Mesendoderm (in vitro differentiated cells): ENCODE results near the gene CEP128.

Source experiments
- DNase-seq: peaks from one replicate; pipeline ENCODE4 v3.0.0; 2013
- H2AK5ac ChIP-seq: 2 replicates; pipeline ENCODE4 v1.6.1; 2013; ENCODE audit warnings: low read length, inconsistent platforms
- H2BK120ac ChIP-seq: 2 replicates; pipeline ENCODE4 v1.6.1; 2013; ENCODE audit warnings: low read depth, mild to moderate bottlenecking, low read length, moderate library complexity, mixed read lengths
- H2BK15ac ChIP-seq: replicated peaks from 2 replicates; pipeline ENCODE4 v1.6.1; 2013; ENCODE audit warnings: low read depth, mild to moderate bottlenecking, moderate library complexity
- H2BK5ac ChIP-seq: 2 replicates; pipeline ENCODE4 v1.6.1; 2013; ENCODE audit warnings: low read length, inconsistent platforms
- H3K18ac ChIP-seq: 2 replicates; pipeline ENCODE4 v1.6.1; 2013; ENCODE audit warnings: mild to moderate bottlenecking, low read length, mixed read lengths
- H3K23ac ChIP-seq: one replicate; pipeline ENCODE4 v1.6.1; 2013; ENCODE audit warnings: low read length
- H3K27ac ChIP-seq: 2 replicates; pipeline ENCODE4 v1.5.1; 2013; ENCODE audit warnings: low read depth, mild to moderate bottlenecking, inconsistent platforms, low read length, moderate library complexity
- H3K27me3 ChIP-seq: 2 replicates; pipeline ENCODE4 v1.6.1; 2013; ENCODE audit warnings: low read length, control low read depth, mild to moderate bottlenecking, inconsistent platforms; ENCODE audit not compliant: insufficient read depth, poor library complexity
- H3K36me3 ChIP-seq: 2 replicates; pipeline ENCODE4 v1.6.1; 2013; ENCODE audit warnings: low read length, inconsistent platforms; ENCODE audit not compliant: control insufficient read depth, insufficient read depth
- H3K4ac ChIP-seq: one replicate; pipeline ENCODE4 v1.6.1; 2013; ENCODE audit warnings: low read depth, mild to moderate bottlenecking, low read length, moderate library complexity
- H3K4me1 ChIP-seq: 2 replicates; pipeline ENCODE4 v1.6.1; 2013; ENCODE audit warnings: low read depth, low read length, inconsistent platforms; ENCODE audit not compliant: control insufficient read depth
- H3K4me2 ChIP-seq: 2 replicates; pipeline ENCODE4 v1.6.1; 2013; ENCODE audit warnings: low read length
- H3K4me3 ChIP-seq: 2 replicates; pipeline ENCODE4 v1.5.1; 2013; ENCODE audit warnings: mild to moderate bottlenecking, low read length
- H3K56ac ChIP-seq: one replicate; pipeline ENCODE4 v1.6.1; 2013; ENCODE audit warnings: low read length
- H3K79me1 ChIP-seq: 2 replicates; pipeline ENCODE4 v1.6.1; 2013; ENCODE audit warnings: low read length, inconsistent platforms
- H3K79me2 ChIP-seq: 2 replicates; pipeline ENCODE4 v1.6.1; 2013; ENCODE audit warnings: mild to moderate bottlenecking, low read length; ENCODE audit not compliant: control insufficient read depth, insufficient read depth
- H3K9ac ChIP-seq: 2 replicates; pipeline ENCODE4 v1.6.1; 2013; ENCODE audit warnings: low read length, inconsistent platforms
- H4K5ac ChIP-seq: one replicate; pipeline ENCODE4 v1.6.1; 2013; ENCODE audit warnings: low read length
- H4K8ac ChIP-seq: one replicate; pipeline ENCODE4 v1.6.1; 2013; ENCODE audit warnings: low read depth, mild to moderate bottlenecking, control low read depth, low read length, moderate library complexity
- WGBS: extraction: QIAGEN DNeasy Blood & Tissue Kit; methylation state at CpG from one replicate; pipeline ENCODE4 v1.1.7; 2013; ENCODE audit warnings: low lambda C conversion rate, missing lambda C conversion rate; ENCODE audit not compliant: insufficient coverage; ENCODE audit errors: extremely low coverage; 5-methylcytosine and 5-hydroxymethylcytosine counted together

Gene CEP128

GRCh38 chr14:80659783-80660182, 281.8 kb downstream of the CEP128 start:
- Histone ChIP-seq H4K8ac (no peak overlapping the region), H3K56ac (no peak overlapping the region), H2BK120ac (no peak overlapping the region), H3K79me2 (no peaks in the 10 kb centered on the region), H3K27me3 (no peaks in the 10 kb centered on the region), H3K79me1 (no peaks in the 10 kb centered on the region), H3K18ac (no peak overlapping the region), H3K4ac (no peak overlapping the region), H4K5ac (no peak overlapping the region), H3K9ac (no peak overlapping the region), H3K4me2 (no peak overlapping the region), H2AK5ac (no peak overlapping the region), H3K36me3 (no peaks in the 10 kb centered on the region), H2BK15ac (no peak overlapping the region), H3K4me1 (no peaks in the 10 kb centered on the region), H3K23ac (no peak overlapping the region), H3K27ac (no peak overlapping the region), H2BK5ac (no peak overlapping the region), H3K4me3 (no peak overlapping the region)
- DNase-seq = no peak
- WGBS = no CpG with 5 or more reads among the region's 2 CpGs

DNA sequence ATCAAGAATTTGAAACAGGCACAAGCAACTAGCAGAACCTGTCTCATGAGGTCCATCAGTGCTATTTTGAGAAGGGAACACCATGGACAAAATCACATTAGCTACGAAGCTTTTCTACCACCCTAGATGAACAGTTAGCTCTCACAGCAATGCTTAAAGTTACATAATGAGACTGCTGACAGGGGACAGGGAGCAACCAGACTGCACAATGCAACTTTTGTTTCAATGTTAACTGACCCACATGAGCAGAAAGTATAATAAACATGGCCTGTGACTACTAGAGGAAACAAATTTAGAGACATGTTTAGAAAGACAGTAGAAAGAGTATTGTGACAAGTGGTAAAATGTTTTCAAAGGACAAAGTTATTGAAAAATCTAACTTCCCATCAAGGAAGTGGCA, 282.8 kb downstream of the CEP128 start:
- no peak overlapping the region for H4K5ac ChIP-seq
- no CpG with 5 or more reads among the region's 1 CpG for WGBS

GRCh38 chr14:80658155-80658554, 283.4 kb downstream of the CEP128 start:
- no peak overlapping the region for H3K9ac ChIP-seq
- no peaks in the 10 kb centered on the region for H3K79me1 ChIP-seq
- no peak overlapping the region for H2BK15ac ChIP-seq
- no peak overlapping the region for H2BK5ac ChIP-seq
- no CpG with 5 or more reads among the region's 1 CpG for WGBS
- H3K18ac ChIP-seq = no peak overlapping the region
- no peak overlapping the region for H2BK120ac ChIP-seq
- H4K5ac ChIP-seq = no peak overlapping the region
- no peak for DNase-seq
- no peaks in the 10 kb centered on the region for H3K79me2 ChIP-seq
- no peak overlapping the region for H3K23ac ChIP-seq
- no peak overlapping the region for H3K4ac ChIP-seq
- no peak overlapping the region for H2AK5ac ChIP-seq
- H3K36me3 ChIP-seq = no peaks in the 10 kb centered on the region
- no peaks in the 10 kb centered on the region for H3K4me1 ChIP-seq
- H3K56ac ChIP-seq = no peak overlapping the region
- no peak overlapping the region for H3K27ac ChIP-seq
- no peaks in the 10 kb centered on the region for H3K27me3 ChIP-seq
- no peak overlapping the region for H3K4me2 ChIP-seq
- H4K8ac ChIP-seq = no peak overlapping the region
- H3K4me3 ChIP-seq = no peak overlapping the region

More for the DNA sequence above, 282.8 kb downstream of the CEP128 start:
- H3K4me1 ChIP-seq = no peaks in the 10 kb centered on the region
- H3K23ac ChIP-seq = no peak overlapping the region
- H3K79me2 ChIP-seq = no peaks in the 10 kb centered on the region
- H3K4me2 ChIP-seq = no peak overlapping the region
- H2BK120ac ChIP-seq = no peak overlapping the region
- DNase-seq = no peak
- no peak overlapping the region for H4K8ac ChIP-seq
- H2AK5ac ChIP-seq = no peak overlapping the region
- no peak overlapping the region for H2BK15ac ChIP-seq
- H3K4me3 ChIP-seq = no peak overlapping the region
- no peak overlapping the region for H3K18ac ChIP-seq
- no peaks in the 10 kb centered on the region for H3K27me3 ChIP-seq
- H2BK5ac ChIP-seq = no peak overlapping the region
- H3K4ac ChIP-seq = no peak overlapping the region
- no peak overlapping the region for H3K27ac ChIP-seq
- H3K79me1 ChIP-seq = no peaks in the 10 kb centered on the region
- no peak overlapping the region for H3K56ac ChIP-seq
- H3K9ac ChIP-seq = no peak overlapping the region
- no peaks in the 10 kb centered on the region for H3K36me3 ChIP-seq

GRCh38 chr14:80653956-80654355, 287.6 kb downstream of the CEP128 start:
- Histone ChIP-seq H3K27ac (no peak overlapping the region), H3K23ac (no peak overlapping the region), H3K27me3 (no peaks in the 10 kb centered on the region), H2BK5ac (no peak overlapping the region), H3K79me2 (no peaks in the 10 kb centered on the region), H3K4me2 (no peak overlapping the region), H3K36me3 (no peaks in the 10 kb centered on the region), H4K5ac (no peak overlapping the region), H3K9ac (no peak overlapping the region), H3K79me1 (no peaks in the 10 kb centered on the region), H3K4ac (no peak overlapping the region), H3K18ac (no peak overlapping the region), H3K4me1 (no peaks in the 10 kb centered on the region), H2AK5ac (no peak overlapping the region), H2BK15ac (no peak overlapping the region), H3K56ac (no peak overlapping the region), H2BK120ac (no peak overlapping the region), H3K4me3 (no peak overlapping the region), H4K8ac (no peak overlapping the region)
- DNase-seq = peak; percentile 71
- no CpG with 5 or more reads among the region's 3 CpGs for WGBS

DNA sequence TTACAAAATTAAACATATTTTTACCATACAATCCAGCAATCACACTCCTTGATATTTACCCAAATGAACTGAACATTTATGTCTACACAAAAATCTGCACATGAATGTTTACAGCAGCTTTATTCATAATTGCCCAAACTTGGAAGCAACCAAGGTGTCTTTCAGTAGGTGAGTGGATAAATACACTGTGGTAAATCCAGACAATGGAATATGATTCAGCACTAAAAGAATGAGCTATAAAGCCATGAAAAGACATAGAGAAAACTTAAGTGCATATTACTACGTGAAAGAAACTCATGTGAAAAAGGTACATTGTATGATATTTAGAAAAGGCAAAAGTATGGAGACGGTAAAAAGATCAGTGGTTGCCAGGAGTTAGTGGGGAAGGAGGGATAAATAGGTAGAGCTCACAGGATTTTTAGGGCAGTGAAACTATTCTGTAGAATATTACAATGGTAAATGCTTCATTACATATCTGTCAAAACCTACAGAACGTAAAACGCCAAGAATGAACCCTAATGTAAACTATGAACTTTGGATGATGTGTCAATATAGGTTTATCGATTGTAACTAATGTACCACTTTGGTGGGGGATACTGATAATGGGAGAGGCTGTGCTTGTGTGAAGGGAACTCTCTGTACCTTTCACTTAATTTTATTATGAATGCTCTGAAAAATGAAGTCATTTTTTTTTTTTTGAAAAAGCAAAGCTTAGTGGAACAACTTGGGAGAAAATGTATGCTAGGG, 295.7 kb downstream of the CEP128 start:
- Histone ChIP-seq H3K36me3 (no peaks in the 10 kb centered on the region), H3K9ac (no peak overlapping the region), H3K4me3 (no peak overlapping the region), H3K18ac (no peak overlapping the region), H3K79me1 (no peaks in the 10 kb centered on the region), H2BK120ac (no peak overlapping the region), H3K56ac (no peak overlapping the region), H4K8ac (no peak overlapping the region), H3K4me2 (no peak overlapping the region), H2AK5ac (no peak overlapping the region), H2BK5ac (no peak overlapping the region), H3K23ac (no peak overlapping the region), H3K4ac (no peak overlapping the region), H3K27ac (no peak overlapping the region), H3K27me3 (no peaks in the 10 kb centered on the region), H4K5ac (no peak overlapping the region), H2BK15ac (no peak overlapping the region), H3K79me2 (no peaks in the 10 kb centered on the region), H3K4me1 (no peaks in the 10 kb centered on the region)
- no peak for DNase-seq
- WGBS = no CpG with 5 or more reads among the region's 5 CpGs

DNA sequence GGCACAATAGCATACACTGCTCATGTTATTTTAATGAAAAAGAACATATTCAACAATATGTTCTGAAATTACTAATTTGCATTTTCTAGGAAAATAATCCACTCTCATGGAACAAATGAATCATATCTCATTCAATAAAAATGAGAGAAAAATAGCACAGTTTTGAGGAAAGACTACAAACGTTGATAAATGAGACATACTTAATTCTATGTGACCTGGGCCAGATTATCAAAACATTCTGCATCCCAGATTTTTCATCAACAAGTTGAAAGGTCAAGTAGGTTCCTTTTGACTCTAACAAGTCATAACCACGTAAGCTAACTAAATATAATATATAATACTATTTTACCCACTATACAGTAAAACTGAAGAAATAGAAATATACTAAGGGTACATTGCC, 296.7 kb downstream of the CEP128 start:
- no peaks in the 10 kb centered on the region for H3K27me3 ChIP-seq
- H3K36me3 ChIP-seq = no peaks in the 10 kb centered on the region
- H2BK120ac ChIP-seq = no peak overlapping the region
- no peak overlapping the region for H4K5ac ChIP-seq
- no peaks in the 10 kb centered on the region for H3K4me1 ChIP-seq
- H3K79me1 ChIP-seq = no peaks in the 10 kb centered on the region
- H3K27ac ChIP-seq = no peak overlapping the region
- H2AK5ac ChIP-seq = no peak overlapping the region
- no peak overlapping the region for H3K18ac ChIP-seq
- no peak overlapping the region for H3K4ac ChIP-seq
- no peak overlapping the region for H2BK5ac ChIP-seq
- H3K9ac ChIP-seq = no peak overlapping the region
- H3K56ac ChIP-seq = no peak overlapping the region
- no peak overlapping the region for H3K4me3 ChIP-seq
- H3K23ac ChIP-seq = no peak overlapping the region
- no peaks in the 10 kb centered on the region for H3K79me2 ChIP-seq
- H2BK15ac ChIP-seq = no peak overlapping the region
- H3K4me2 ChIP-seq = no peak overlapping the region
- DNase-seq = no peak
- no peak overlapping the region for H4K8ac ChIP-seq
- WGBS = no CpG with 5 or more reads among the region's 2 CpGs
